OCI-LY3 (cell line): ENCODE data around the gene GPR139.

Experiments
- H2AFZ ChIP-seq: fragments of 200-600, 300-600 bp; shearing (Covaris generic); 2 replicates; pipeline ENCODE4 v1.6.0; 2014; ENCODE audit warnings: antibody characterized with exemption, low read depth, low read length
- H3K27ac ChIP-seq: fragments of 200-600, 300-600 bp; sonication (generic); 2 replicates; pipeline ENCODE4 v1.5.1; 2014; ENCODE audit warnings: mild to moderate bottlenecking, low read length, moderate library complexity, mixed read lengths
- H3K27me3 ChIP-seq: fragments of 200-600, 300-600 bp; sonication (generic); 2 replicates; pipeline ENCODE4 v1.6.1; 2014; ENCODE audit warnings: low read depth, low read length, mixed read lengths
- H3K36me3 ChIP-seq: fragments of 200-600, 300-600 bp; sonication (generic); replicated peaks from 2 replicates; pipeline ENCODE3; 2014; ENCODE audit warnings: low read depth, low read length, mixed read lengths
- H3K4me1 ChIP-seq: fragments of 300-600, 200-600 bp; sonication (generic); 2 replicates; pipeline ENCODE4 v1.6.1; 2014; ENCODE audit warnings: low read length, mixed read lengths
- H3K4me2 ChIP-seq: fragments of 200-600, 300-600 bp; sonication (generic); 2 replicates; pipeline ENCODE4 v1.6.1; 2014; ENCODE audit warnings: low read length, mixed read lengths
- H3K4me3 ChIP-seq: fragments of 300-600, 200-600 bp; sonication (generic); 2 replicates; pipeline ENCODE4 v1.5.1; 2014; ENCODE audit warnings: antibody characterized with exemption, mild to moderate bottlenecking, low read length, moderate library complexity
- H3K79me2 ChIP-seq: fragments of 300-600, 200-600 bp; shearing (Covaris generic); 2 replicates; pipeline ENCODE4 v1.6.1; 2014; ENCODE audit warnings: mild to moderate bottlenecking, low read length, mixed read lengths
- H3K9ac ChIP-seq: fragments of 300-600, 200-600 bp; shearing (Covaris generic); 2 replicates; pipeline ENCODE4 v1.6.0; 2014; ENCODE audit warnings: mild to moderate bottlenecking, low read length, moderate library complexity
- H3K9me3 ChIP-seq: fragments of 200-600, 300-600 bp; shearing (Covaris generic); 2 replicates; pipeline ENCODE4 v1.6.1; 2014; ENCODE audit warnings: low read length, mixed read lengths; ENCODE audit not compliant: insufficient read depth
- H4K20me1 ChIP-seq: fragments of 200-600, 300-600 bp; sonication (generic); 2 replicates; pipeline ENCODE4 v1.6.1; 2016; ENCODE audit warnings: low read length, mixed read lengths; ENCODE audit not compliant: insufficient read depth
- CTCF ChIP-seq: fragments of 200-600, 300-600 bp; sonication (generic); IDR thresholded peaks from 2 replicates; pipeline ENCODE4 v1.5.1; 2014; ENCODE audit warnings: antibody characterized with exemption, low read length, low read depth
- EZH2phosphoT487 ChIP-seq: fragments of 200-600 bp; shearing (Covaris generic); IDR thresholded peaks from 2 replicates; pipeline ENCODE4 v1.6.1; 2018; ENCODE audit warnings: antibody characterized with exemption, mixed run types, low read depth

GPR139 gene

GRCh38 chr16:20049831-20050230 is 23.9 kb downstream of the GPR139 start:
- Histone ChIP-seq H3K27me3 (peaks cover 22% of the 10 kb centered on the region), H3K36me3 (no peaks in the 10 kb centered on the region), H3K4me3 (no peak overlapping the region), H3K9ac (no peak overlapping the region), H3K4me2 (no peak overlapping the region), H4K20me1 (no peaks in the 10 kb centered on the region), H3K4me1 (no peaks in the 10 kb centered on the region), H3K79me2 (no peaks in the 10 kb centered on the region), H3K27ac (no peak overlapping the region), H3K9me3 (no peaks in the 10 kb centered on the region), H2AFZ (no peak overlapping the region)
- TF ChIP-seq CTCF: no peak

- no peak overlapping the region for H3K4me3 ChIP-seq
- no peaks in the 10 kb centered on the region for H3K79me2 ChIP-seq
- no peak for TF ChIP-seq EZH2phosphoT487
- no peak for TF ChIP-seq CTCF
- H4K20me1 ChIP-seq: no peaks in the 10 kb centered on the region
- no peaks in the 10 kb centered on the region for H3K9me3 ChIP-seq
- H3K27ac ChIP-seq: no peak overlapping the region
- H3K4me1 ChIP-seq: no peaks in the 10 kb centered on the region
- H3K36me3 ChIP-seq: no peaks in the 10 kb centered on the region
- peaks cover 30% of the 10 kb centered on the region for H3K27me3 ChIP-seq
- no peak overlapping the region for H2AFZ ChIP-seq
- no peak overlapping the region for H3K4me2 ChIP-seq
- H3K9ac ChIP-seq: no peak overlapping the region
Observed at GRCh38 chr16:20045886-20046285, 27.8 kb downstream of the GPR139 start.

GRCh38 chr16:20042848-20043247 is 30.8 kb downstream of the GPR139 start:
- Histone ChIP-seq H3K4me1 (no peaks in the 10 kb centered on the region), H2AFZ (no peak overlapping the region), H3K27ac (no peak overlapping the region), H3K4me2 (no peak overlapping the region), H3K4me3 (no peak overlapping the region), H3K9ac (no peak overlapping the region), H4K20me1 (no peaks in the 10 kb centered on the region), H3K27me3 (peaks cover 48% of the 10 kb centered on the region), H3K79me2 (no peaks in the 10 kb centered on the region), H3K9me3 (no peaks in the 10 kb centered on the region), H3K36me3 (no peaks in the 10 kb centered on the region)
- TF ChIP-seq CTCF (no peak), EZH2phosphoT487 (no peak)

- H3K9ac ChIP-seq: no peak overlapping the region
- H3K9me3 ChIP-seq: no peaks in the 10 kb centered on the region
- no peak overlapping the region for H3K4me3 ChIP-seq
- H3K4me1 ChIP-seq: no peaks in the 10 kb centered on the region
- H3K36me3 ChIP-seq: no peaks in the 10 kb centered on the region
- H3K27ac ChIP-seq: no peak overlapping the region
- peaks cover 48% of the 10 kb centered on the region for H3K27me3 ChIP-seq
- H2AFZ ChIP-seq: no peak overlapping the region
- H3K79me2 ChIP-seq: no peaks in the 10 kb centered on the region
- no peaks in the 10 kb centered on the region for H4K20me1 ChIP-seq
- H3K4me2 ChIP-seq: no peak overlapping the region
- TF ChIP-seq EZH2phosphoT487 (no peak), CTCF (no peak)
Observed at GRCh38 chr16:20041924-20042596, 31.6 kb downstream of the GPR139 start.
